Activated naive CD8-positive, alpha-beta T cell treated with anti-CD3 and anti-CD28 coated beads, Interleukin-2, amount 10 ng/mL, durations not matched to agents 7 days and 5 days (primary cell): ENCODE data around the gene PLCL1. TPM values are rescaled to one million over a fixed set of nuclear protein-coding genes. Genes with fewer than 3 reads are reported as not detected.

Experiments
- ATAC-seq: fragments of 150-1000 bp; cut with Tn5 transposase; one replicate; pipeline ENCODE4 v1.10.0; 2021; ENCODE audit warnings: low read depth, moderate library complexity
- POLR2A ChIA-PET: fragments of 350-600 bp; sonication (Branson Sonifier 250); formaldehyde crosslinking; loops from one replicate; lab custom pipeline; 2021; ENCODE audit warnings: antibody characterized with exemption; lab: Charles Lee
- DNase-seq: peaks from one replicate; pipeline ENCODE4 v3.0.0; 2021
- H3K27ac Mint-ChIP-seq: one replicate; pipeline ENCODE4 v1.8.0; 2022; ENCODE audit warnings: mild to moderate bottlenecking, mixed read lengths
- H3K27me3 Mint-ChIP-seq: one replicate; pipeline ENCODE4 v1.8.0; 2022; ENCODE audit warnings: mild to moderate bottlenecking, moderate library complexity, mixed read lengths
- H3K36me3 Mint-ChIP-seq: one replicate; pipeline ENCODE4 v1.8.0; 2021; ENCODE audit warnings: mild to moderate bottlenecking, mixed read lengths
- H3K4me1 Mint-ChIP-seq: one replicate; pipeline ENCODE4 v1.8.0; 2021; ENCODE audit warnings: mixed read lengths
- H3K4me3 Mint-ChIP-seq: one replicate; pipeline ENCODE4 v1.8.0; 2022; ENCODE audit warnings: mild to moderate bottlenecking, moderate library complexity, mixed read lengths
- H3K9me3 Mint-ChIP-seq: one replicate; pipeline ENCODE4 v1.8.0; 2021; ENCODE audit warnings: mixed read lengths
- total RNA-seq, 2 experiments: library from RNA; stranded (reverse); gene quantifications; one replicate each; pipeline ENCODE4 v1.2.3, GENCODE V29; 2021

The PLCL1 gene
- total RNA-seq, 2 experiments from 2014 or later, result 1.2 to 1.3 TPM

DNA sequence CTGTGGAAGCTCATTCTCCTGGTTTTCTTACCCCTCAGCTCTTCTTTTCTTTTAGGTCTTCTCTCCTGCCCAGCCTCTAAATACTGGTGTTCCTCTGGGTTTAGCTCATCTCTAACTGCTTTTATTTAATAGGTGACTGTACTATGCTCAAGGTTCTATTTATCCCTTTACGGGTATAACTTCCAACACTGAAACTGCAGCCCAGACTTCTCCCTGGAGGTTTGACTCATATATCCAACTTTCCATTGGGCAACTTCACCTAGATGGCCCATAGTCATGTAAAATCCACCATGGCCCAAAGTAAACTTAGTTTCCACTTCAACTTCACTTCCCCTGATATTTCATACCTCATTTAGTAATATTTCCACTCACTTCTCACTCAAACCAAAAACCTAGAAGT lies 273.1 kb downstream of the PLCL1 start:
- POLR2A ChIA-PET, result no interaction called here
- Mint-ChIP-seq H3K4me1 (no peaks in the 10 kb centered on the region), H3K9me3 (peaks cover under 1% of the 10 kb centered on the region), H3K27me3 (no peaks in the 10 kb centered on the region), H3K4me3 (no peak overlapping the region), H3K27ac (no peak overlapping the region), H3K36me3 (no peaks in the 10 kb centered on the region)
- ATAC-seq (no peak), DNase-seq (no peak)

- Mint-ChIP-seq H3K36me3 (no peaks in the 10 kb centered on the region), H3K4me3 (no peak overlapping the region), H3K27me3 (no peaks in the 10 kb centered on the region), H3K9me3 (peaks cover 2% of the 10 kb centered on the region), H3K4me1 (no peaks in the 10 kb centered on the region), H3K27ac (no peak overlapping the region)
- ATAC-seq, result no peak
- POLR2A ChIA-PET, result no interaction called here
- DNase-seq, result no peak
Measured at GRCh38 chr2:198080879-198081765, 276.7 kb downstream of the PLCL1 start.

DNA sequence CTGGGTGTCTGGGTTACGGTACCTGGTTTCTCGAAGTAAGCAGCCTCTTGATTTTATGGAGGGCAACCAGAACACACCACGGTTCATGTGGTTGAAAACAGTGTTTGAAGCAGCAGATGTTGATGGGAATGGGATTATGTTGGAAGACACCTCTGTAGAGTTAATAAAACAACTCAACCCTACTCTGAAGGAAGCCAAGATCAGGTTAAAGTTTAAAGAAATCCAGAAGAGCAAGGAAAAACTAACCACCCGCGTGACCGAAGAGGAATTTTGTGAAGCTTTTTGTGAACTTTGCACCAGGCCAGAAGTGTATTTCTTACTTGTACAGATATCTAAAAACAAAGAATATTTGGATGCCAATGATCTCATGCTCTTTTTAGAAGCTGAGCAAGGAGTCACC lies 279.8 kb downstream of the PLCL1 start:
- POLR2A ChIA-PET, result no interaction called here
- H3K4me1 Mint-ChIP-seq, result no peaks in the 10 kb centered on the region
- DNase-seq, result no peak
- ATAC-seq, result no peak
- H3K4me3 Mint-ChIP-seq, result no peak overlapping the region
- H3K27me3 Mint-ChIP-seq, result no peaks in the 10 kb centered on the region
- H3K9me3 Mint-ChIP-seq, result peaks cover 2% of the 10 kb centered on the region
- H3K36me3 Mint-ChIP-seq, result no peaks in the 10 kb centered on the region
- no peak overlapping the region for H3K27ac Mint-ChIP-seq

GRCh38 chr2:198096002-198096401 lies 291.6 kb downstream of the PLCL1 start:
- no peak overlapping the region for H3K4me3 Mint-ChIP-seq
- no peak for ATAC-seq

DNA sequence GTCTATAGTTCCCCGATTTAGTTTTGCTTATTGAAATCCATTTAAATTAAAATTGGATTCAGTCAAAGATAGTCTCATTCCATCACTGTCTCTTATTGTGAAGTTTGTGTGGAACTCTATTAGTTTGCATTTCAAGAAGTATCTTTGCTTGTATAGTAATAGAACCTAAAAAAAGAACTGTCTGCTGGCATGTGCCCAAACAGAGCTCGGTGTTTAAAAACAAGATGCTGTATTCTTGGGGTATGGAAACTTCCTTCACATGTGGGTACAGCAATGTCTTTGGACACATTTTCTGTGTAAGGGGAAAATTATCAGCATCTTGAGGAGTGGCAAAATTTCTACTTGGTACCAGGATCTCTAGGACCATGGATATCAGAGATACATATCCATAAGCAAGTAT lies 292.6 kb downstream of the PLCL1 start:
- H3K4me3 Mint-ChIP-seq, result no peak overlapping the region
- ATAC-seq, result no peak
- H3K9me3 Mint-ChIP-seq, result peaks cover 1% of the 10 kb centered on the region
- no peaks in the 10 kb centered on the region for H3K36me3 Mint-ChIP-seq
- no peaks in the 10 kb centered on the region for H3K27me3 Mint-ChIP-seq
- no peak overlapping the region for H3K27ac Mint-ChIP-seq
- H3K4me1 Mint-ChIP-seq, result no peaks in the 10 kb centered on the region
- POLR2A ChIA-PET, result no interaction called here
- DNase-seq, result no peak

More at GRCh38 chr2:198096002-198096401, 291.6 kb downstream of the PLCL1 start:
- Mint-ChIP-seq H3K36me3 (no peaks in the 10 kb centered on the region), H3K27me3 (no peaks in the 10 kb centered on the region), H3K4me1 (no peaks in the 10 kb centered on the region), H3K9me3 (no peaks in the 10 kb centered on the region), H3K27ac (no peak overlapping the region)
- POLR2A ChIA-PET, result no interaction called here
- DNase-seq, result no peak

GRCh38 chr2:198097630-198098029 lies 293.2 kb downstream of the PLCL1 start:
- peaks cover 1% of the 10 kb centered on the region for H3K9me3 Mint-ChIP-seq
- DNase-seq, result no peak
- POLR2A ChIA-PET, result no interaction called here
- no peaks in the 10 kb centered on the region for H3K36me3 Mint-ChIP-seq
- H3K27me3 Mint-ChIP-seq, result no peaks in the 10 kb centered on the region
- H3K4me1 Mint-ChIP-seq, result no peaks in the 10 kb centered on the region
- no peak overlapping the region for H3K4me3 Mint-ChIP-seq
- ATAC-seq, result no peak
- H3K27ac Mint-ChIP-seq, result no peak overlapping the region

DNA sequence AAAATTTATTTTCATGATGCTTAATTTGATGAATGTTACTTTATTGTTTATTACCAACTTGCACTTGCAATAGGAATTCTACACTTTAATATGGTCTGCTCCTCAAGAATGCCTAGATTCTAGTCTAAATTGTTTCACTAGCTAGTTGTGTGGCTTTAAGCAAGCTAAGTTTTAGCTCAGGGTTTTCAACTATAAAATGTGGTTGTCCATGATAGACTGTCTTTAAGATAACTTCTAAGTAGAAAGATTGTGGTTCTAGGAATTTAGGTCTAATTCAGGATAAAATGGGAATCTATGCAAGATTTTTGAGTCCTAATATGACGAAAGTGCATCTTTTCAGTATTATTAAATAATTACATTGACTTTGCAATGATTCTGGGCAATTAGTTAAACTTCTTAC lies 294.0 kb downstream of the PLCL1 start:
- Mint-ChIP-seq H3K4me1 (no peaks in the 10 kb centered on the region), H3K9me3 (peaks cover 1% of the 10 kb centered on the region), H3K36me3 (no peaks in the 10 kb centered on the region), H3K27me3 (no peaks in the 10 kb centered on the region), H3K4me3 (no peak overlapping the region), H3K27ac (no peak overlapping the region)
- POLR2A ChIA-PET, result no interaction called here
- ATAC-seq (no peak), DNase-seq (no peak)

GRCh38 chr2:198098918-198099317 lies 294.5 kb downstream of the PLCL1 start:
- Mint-ChIP-seq H3K27ac (no peak overlapping the region), H3K4me1 (no peaks in the 10 kb centered on the region), H3K4me3 (no peak overlapping the region), H3K27me3 (no peaks in the 10 kb centered on the region), H3K9me3 (peaks cover 1% of the 10 kb centered on the region), H3K36me3 (no peaks in the 10 kb centered on the region)
- no peak for DNase-seq
- ATAC-seq, result no peak
- POLR2A ChIA-PET, result no interaction called here

- no peaks in the 10 kb centered on the region for H3K4me1 Mint-ChIP-seq
- no peak overlapping the region for H3K27ac Mint-ChIP-seq
- DNase-seq (no peak), ATAC-seq (no peak)
- H3K4me3 Mint-ChIP-seq, result no peak overlapping the region
- peaks cover 1% of the 10 kb centered on the region for H3K9me3 Mint-ChIP-seq
- POLR2A ChIA-PET, result no interaction called here
- no peaks in the 10 kb centered on the region for H3K36me3 Mint-ChIP-seq
- no peaks in the 10 kb centered on the region for H3K27me3 Mint-ChIP-seq
Measured at GRCh38 chr2:198100346-198100745, 296.0 kb downstream of the PLCL1 start.

DNA sequence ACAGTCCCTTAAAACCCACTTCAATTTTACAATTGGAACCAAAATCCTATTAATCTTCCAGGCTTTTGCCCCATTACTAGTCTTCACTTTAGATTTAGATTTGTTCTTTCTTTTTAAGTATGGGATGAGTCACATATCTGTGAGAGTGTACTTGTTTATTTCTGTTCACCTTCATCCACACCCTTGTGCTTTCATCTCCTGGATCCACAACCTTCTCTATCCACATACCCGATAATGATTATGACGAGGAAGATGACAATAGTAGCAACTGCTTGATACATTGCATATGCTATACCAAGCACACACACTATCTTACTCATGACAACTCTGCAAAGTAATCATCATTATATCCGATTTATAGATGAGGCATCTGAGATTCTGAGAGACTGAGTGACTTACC lies 297.3 kb downstream of the PLCL1 start:
- no peaks in the 10 kb centered on the region for H3K4me1 Mint-ChIP-seq
- H3K9me3 Mint-ChIP-seq, result peaks cover 1% of the 10 kb centered on the region
- H3K36me3 Mint-ChIP-seq, result no peaks in the 10 kb centered on the region
- POLR2A ChIA-PET, result no interaction called here
- DNase-seq (no peak), ATAC-seq (no peak)
- no peak overlapping the region for H3K4me3 Mint-ChIP-seq
- no peak overlapping the region for H3K27ac Mint-ChIP-seq
- no peaks in the 10 kb centered on the region for H3K27me3 Mint-ChIP-seq

- H3K9me3 Mint-ChIP-seq, result peaks cover 1% of the 10 kb centered on the region
- H3K4me3 Mint-ChIP-seq, result no peak overlapping the region
- no peaks in the 10 kb centered on the region for H3K27me3 Mint-ChIP-seq
- no peak overlapping the region for H3K27ac Mint-ChIP-seq
- POLR2A ChIA-PET, result no interaction called here
- no peaks in the 10 kb centered on the region for H3K4me1 Mint-ChIP-seq
- no peaks in the 10 kb centered on the region for H3K36me3 Mint-ChIP-seq
- no peak for ATAC-seq
- DNase-seq, result no peak
Measured at GRCh38 chr2:198102120-198102519, 297.7 kb downstream of the PLCL1 start.

GRCh38 chr2:198102856-198103255 lies 298.5 kb downstream of the PLCL1 start:
- DNase-seq (no peak), ATAC-seq (no peak)
- H3K36me3 Mint-ChIP-seq, result no peaks in the 10 kb centered on the region
- no peaks in the 10 kb centered on the region for H3K4me1 Mint-ChIP-seq
- H3K27ac Mint-ChIP-seq, result no peak overlapping the region
- no peaks in the 10 kb centered on the region for H3K27me3 Mint-ChIP-seq
- peaks cover 1% of the 10 kb centered on the region for H3K9me3 Mint-ChIP-seq
- H3K4me3 Mint-ChIP-seq, result no peak overlapping the region
- POLR2A ChIA-PET, result no interaction called here

DNA sequence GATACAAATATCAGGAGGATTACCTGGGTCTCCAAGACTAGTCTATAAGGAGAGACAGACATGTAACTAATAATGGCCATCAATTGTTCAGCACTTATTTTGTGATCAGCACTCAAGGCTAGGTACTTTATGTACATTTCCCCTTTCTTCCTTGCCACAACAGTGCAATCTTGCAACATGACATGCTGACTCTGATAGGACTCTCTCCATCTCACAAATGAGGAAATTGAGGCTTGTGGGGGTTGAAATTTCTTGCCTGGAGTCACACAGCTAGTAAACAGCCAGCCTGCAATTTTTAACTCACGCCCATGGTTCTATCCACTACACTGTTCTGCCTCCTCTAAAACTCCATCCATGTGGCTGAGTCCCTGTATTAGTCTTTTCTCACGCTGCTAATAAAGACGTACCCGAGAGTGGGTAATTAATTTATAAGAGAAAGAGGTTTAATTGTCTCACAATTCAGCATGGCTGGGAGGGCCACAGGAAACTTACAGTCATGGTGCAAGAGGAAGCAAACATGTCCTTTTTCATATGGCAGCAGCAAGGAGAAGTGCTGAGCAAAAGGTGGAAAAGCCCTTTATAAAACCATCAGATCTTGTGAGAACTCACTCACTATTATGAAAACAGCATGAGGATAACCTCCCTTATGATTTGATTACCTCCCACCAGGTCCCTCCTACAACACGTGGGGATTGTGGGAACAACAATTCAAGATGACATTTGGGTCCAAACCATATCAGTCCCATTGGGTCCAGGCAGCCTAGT lies 302.4 kb downstream of the PLCL1 start:
- Mint-ChIP-seq H3K27me3 (no peaks in the 10 kb centered on the region), H3K9me3 (no peaks in the 10 kb centered on the region), H3K4me3 (no peak overlapping the region), H3K36me3 (no peaks in the 10 kb centered on the region), H3K27ac (no peak overlapping the region), H3K4me1 (no peaks in the 10 kb centered on the region)
- ATAC-seq (no peak), DNase-seq (no peak)
- POLR2A ChIA-PET, result no interaction called here

DNA sequence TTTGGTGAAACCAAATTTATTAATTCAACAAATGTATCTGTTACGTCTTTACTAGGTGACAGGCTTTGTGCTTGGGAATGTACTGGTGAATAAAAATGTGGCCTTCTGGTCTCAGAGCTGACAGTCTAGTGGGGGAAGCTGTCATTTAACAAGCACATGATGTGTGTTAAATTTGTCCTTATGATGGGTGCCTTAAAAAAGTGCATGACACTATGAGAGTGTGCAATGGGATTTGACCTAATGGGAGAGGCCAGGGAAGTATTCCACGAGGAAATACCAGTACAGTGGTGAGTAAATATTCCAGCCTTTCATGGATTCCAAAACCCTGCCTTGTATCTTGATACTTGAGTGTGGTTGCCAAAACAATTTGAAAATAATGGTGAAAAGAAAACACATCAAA lies 308.9 kb downstream of the PLCL1 start:
- H3K9me3 Mint-ChIP-seq, result no peaks in the 10 kb centered on the region
- no peak overlapping the region for H3K27ac Mint-ChIP-seq
- no peaks in the 10 kb centered on the region for H3K27me3 Mint-ChIP-seq
- DNase-seq, result no peak
- no peaks in the 10 kb centered on the region for H3K4me1 Mint-ChIP-seq
- H3K4me3 Mint-ChIP-seq, result no peak overlapping the region
- no peaks in the 10 kb centered on the region for H3K36me3 Mint-ChIP-seq
- no peak for ATAC-seq
- POLR2A ChIA-PET, result no interaction called here
